Measurements from ENCODE around the gene BCAS1.
A peak's percentile ranks its signal among the peaks of the same experiment; 100 is the strongest.

The BCAS1 gene

DNA sequence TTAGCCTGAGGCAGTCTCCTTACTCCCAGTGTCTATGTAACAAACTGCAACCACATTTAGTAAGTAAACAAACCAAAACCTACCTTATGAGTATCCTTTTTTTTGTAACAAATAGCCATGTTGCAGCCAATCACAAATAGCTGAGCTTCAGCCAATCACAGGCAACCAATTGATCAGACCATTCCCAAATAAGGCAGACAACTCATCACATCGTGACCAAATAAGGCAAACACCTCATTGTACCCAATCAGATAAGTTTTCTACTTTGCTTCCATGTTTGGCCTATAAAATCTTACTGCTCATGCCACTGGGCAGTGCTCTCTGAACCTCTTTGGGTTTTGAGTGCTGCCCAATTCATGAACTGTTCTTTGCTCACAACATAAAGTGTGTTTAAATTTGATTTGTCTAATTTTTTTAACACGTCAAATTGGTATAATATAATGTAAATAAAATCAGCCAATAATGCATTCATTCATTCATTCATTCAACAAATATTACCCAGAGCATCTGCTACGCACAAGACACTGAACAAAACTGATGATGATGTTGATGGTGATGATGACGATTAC, 117.8 kb downstream of the BCAS1 start (continued):
- TF ChIP-seq ZNF549 (tag by site-specific recombination; IDR thresholded peaks at IDR 0.05) (peak; percentile 97), SALL2 (tag by site-specific recombination; IDR thresholded peaks at IDR 0.05; ENCODE audit: borderline replicate concordance) (no peak), ZNF658 (tag by site-specific recombination; IDR thresholded peaks at IDR 0.05) (no peak), RBAK (tag by site-specific recombination; IDR thresholded peaks at IDR 0.05) (no peak), ZNF133 (tag by site-specific recombination; IDR thresholded peaks at IDR 0.05) (no peak), ZNF214 (tag by site-specific recombination; IDR thresholded peaks at IDR 0.05; ENCODE audit: borderline replicate concordance) (no peak), ZFP37 (tag by site-specific recombination; IDR thresholded peaks at IDR 0.05) (no peak), ZNF24 (tag by site-specific recombination; IDR thresholded peaks at IDR 0.05) (no peak), MEIS1 (CRISPR knock-in tag; IDR thresholded peaks at IDR 0.05; ENCODE audit: borderline replicate concordance) (no peak)
- TF ChIP-seq, protein P1, sequence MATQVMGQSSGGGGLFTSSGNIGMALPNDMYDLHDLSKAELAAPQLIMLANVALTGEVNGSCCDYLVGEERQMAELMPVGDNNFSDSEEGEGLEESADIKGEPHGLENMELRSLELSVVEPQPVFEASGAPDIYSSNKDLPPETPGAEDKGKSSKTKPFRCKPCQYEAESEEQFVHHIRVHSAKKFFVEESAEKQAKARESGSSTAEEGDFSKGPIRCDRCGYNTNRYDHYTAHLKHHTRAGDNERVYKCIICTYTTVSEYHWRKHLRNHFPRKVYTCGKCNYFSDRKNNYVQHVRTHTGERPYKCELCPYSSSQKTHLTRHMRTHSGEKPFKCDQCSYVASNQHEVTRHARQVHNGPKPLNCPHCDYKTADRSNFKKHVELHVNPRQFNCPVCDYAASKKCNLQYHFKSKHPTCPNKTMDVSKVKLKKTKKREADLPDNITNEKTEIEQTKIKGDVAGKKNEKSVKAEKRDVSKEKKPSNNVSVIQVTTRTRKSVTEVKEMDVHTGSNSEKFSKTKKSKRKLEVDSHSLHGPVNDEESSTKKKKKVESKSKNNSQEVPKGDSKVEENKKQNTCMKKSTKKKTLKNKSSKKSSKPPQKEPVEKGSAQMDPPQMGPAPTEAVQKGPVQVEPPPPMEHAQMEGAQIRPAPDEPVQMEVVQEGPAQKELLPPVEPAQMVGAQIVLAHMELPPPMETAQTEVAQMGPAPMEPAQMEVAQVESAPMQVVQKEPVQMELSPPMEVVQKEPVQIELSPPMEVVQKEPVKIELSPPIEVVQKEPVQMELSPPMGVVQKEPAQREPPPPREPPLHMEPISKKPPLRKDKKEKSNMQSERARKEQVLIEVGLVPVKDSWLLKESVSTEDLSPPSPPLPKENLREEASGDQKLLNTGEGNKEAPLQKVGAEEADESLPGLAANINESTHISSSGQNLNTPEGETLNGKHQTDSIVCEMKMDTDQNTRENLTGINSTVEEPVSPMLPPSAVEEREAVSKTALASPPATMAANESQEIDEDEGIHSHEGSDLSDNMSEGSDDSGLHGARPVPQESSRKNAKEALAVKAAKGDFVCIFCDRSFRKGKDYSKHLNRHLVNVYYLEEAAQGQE (tag by site-specific recombination; IDR thresholded peaks at IDR 0.05): no peak

DNA sequence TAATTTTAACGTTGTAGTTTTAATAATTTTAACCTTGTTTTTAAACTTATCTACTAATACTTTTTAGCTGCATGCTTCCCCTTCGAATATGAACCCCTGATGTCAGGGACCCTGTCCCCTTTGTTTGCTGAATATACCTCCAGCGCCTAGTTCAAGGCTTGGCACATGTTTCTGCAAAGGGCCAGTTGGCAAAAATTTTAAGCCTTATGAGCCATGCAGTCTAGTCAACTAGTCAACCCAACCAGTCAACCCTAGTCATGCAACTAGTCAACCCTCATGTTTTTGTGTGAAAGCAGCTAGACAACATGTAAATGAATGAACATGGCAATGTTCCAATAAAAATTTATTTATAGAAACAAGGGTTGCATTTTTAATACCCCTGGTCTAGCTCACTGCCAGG, 119.8 kb downstream of the BCAS1 start:
- POLR2A ChIA-PET: no interaction called here

More for the DNA sequence above, 119.8 kb downstream of the BCAS1 start:
- no peak overlapping the region for H3K4me3 ChIP-seq (ENCODE audit: low read depth, low read length)
- CTCF ChIA-PET: interaction anchor here (1.1 kb wide), 1 partner anchor 11 kb away, joined by 5 read pairs; no protein-coding TSS in a partner anchor
- H3K4me1 ChIP-seq (ENCODE audit: control insufficient read depth, insufficient read depth, low read length): no peaks in the 10 kb centered on the region
- TF ChIP-seq ZNF707 (tag by site-specific recombination; IDR thresholded peaks at IDR 0.05) (no peak), ZIC2 (tag by site-specific recombination; IDR thresholded peaks at IDR 0.05) (no peak), ZNF473 (tag by site-specific recombination; IDR thresholded peaks at IDR 0.05) (no peak), ZNF521 (tag by site-specific recombination; IDR thresholded peaks at IDR 0.05) (no peak), ZNF248 (tag by site-specific recombination; IDR thresholded peaks at IDR 0.05) (no peak), MYNN (tag by site-specific recombination; IDR thresholded peaks at IDR 0.05; ENCODE audit: borderline replicate concordance) (no peak), ZNF768 (tag by site-specific recombination; IDR thresholded peaks at IDR 0.05) (no peak), ZSCAN23 (tag by site-specific recombination; IDR thresholded peaks at IDR 0.05) (no peak), ZNF830 (tag by site-specific recombination; IDR thresholded peaks at IDR 0.05; ENCODE audit: low read depth) (no peak), ZXDB (tag by site-specific recombination; IDR thresholded peaks at IDR 0.05) (no peak), BCL11A (tag by site-specific recombination; IDR thresholded peaks at IDR 0.05; ENCODE audit: low read depth) (no peak), ZNF324 (tag by site-specific recombination; IDR thresholded peaks at IDR 0.05) (no peak), YY1 (tag by site-specific recombination; IDR thresholded peaks at IDR 0.05) (no peak), ZNF114 (tag by site-specific recombination; IDR thresholded peaks at IDR 0.05) (no peak), GLIS1 (tag by site-specific recombination; IDR thresholded peaks at IDR 0.05) (no peak)
- TF ChIP-seq, protein P2, sequence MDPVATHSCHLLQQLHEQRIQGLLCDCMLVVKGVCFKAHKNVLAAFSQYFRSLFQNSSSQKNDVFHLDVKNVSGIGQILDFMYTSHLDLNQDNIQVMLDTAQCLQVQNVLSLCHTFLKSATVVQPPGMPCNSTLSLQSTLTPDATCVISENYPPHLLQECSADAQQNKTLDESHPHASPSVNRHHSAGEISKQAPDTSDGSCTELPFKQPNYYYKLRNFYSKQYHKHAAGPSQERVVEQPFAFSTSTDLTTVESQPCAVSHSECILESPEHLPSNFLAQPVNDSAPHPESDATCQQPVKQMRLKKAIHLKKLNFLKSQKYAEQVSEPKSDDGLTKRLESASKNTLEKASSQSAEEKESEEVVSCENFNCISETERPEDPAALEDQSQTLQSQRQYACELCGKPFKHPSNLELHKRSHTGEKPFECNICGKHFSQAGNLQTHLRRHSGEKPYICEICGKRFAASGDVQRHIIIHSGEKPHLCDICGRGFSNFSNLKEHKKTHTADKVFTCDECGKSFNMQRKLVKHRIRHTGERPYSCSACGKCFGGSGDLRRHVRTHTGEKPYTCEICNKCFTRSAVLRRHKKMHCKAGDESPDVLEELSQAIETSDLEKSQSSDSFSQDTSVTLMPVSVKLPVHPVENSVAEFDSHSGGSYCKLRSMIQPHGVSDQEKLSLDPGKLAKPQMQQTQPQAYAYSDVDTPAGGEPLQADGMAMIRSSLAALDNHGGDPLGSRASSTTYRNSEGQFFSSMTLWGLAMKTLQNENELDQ (tag by site-specific recombination; IDR thresholded peaks at IDR 0.05; ENCODE audit: low read depth): no peak
- TF ChIP-seq, protein P3, sequence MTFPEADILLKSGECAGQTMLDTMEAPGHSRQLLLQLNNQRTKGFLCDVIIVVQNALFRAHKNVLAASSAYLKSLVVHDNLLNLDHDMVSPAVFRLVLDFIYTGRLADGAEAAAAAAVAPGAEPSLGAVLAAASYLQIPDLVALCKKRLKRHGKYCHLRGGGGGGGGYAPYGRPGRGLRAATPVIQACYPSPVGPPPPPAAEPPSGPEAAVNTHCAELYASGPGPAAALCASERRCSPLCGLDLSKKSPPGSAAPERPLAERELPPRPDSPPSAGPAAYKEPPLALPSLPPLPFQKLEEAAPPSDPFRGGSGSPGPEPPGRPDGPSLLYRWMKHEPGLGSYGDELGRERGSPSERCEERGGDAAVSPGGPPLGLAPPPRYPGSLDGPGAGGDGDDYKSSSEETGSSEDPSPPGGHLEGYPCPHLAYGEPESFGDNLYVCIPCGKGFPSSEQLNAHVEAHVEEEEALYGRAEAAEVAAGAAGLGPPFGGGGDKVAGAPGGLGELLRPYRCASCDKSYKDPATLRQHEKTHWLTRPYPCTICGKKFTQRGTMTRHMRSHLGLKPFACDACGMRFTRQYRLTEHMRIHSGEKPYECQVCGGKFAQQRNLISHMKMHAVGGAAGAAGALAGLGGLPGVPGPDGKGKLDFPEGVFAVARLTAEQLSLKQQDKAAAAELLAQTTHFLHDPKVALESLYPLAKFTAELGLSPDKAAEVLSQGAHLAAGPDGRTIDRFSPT (tag by site-specific recombination; IDR thresholded peaks at IDR 0.05): no peak
- TF ChIP-seq, protein P4, sequence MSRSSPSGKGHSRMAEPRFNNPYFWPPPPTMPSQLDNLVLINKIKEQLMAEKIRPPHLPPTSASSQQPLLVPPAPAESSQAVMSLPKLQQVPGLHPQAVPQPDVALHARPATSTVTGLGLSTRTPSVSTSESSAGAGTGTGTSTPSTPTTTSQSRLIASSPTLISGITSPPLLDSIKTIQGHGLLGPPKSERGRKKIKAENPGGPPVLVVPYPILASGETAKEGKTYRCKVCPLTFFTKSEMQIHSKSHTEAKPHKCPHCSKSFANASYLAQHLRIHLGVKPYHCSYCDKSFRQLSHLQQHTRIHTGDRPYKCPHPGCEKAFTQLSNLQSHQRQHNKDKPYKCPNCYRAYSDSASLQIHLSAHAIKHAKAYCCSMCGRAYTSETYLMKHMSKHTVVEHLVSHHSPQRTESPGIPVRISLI (tag by site-specific recombination; IDR thresholded peaks at IDR 0.05): no peak
- no peak overlapping the region for H3K27ac ChIP-seq (ENCODE audit: extremely low read depth, low read depth, low read length)
- no peaks in the 10 kb centered on the region for H3K9me3 ChIP-seq (ENCODE audit: control insufficient read depth, insufficient read depth, low read depth, low read length)
- no peaks in the 10 kb centered on the region for H3K36me3 ChIP-seq (ENCODE audit: control insufficient read depth in 2 of 2, insufficient read depth in 1 of 2, low read length in 2 of 2)

Measured in HEK293 (cell line).